ENCODE measurements around the gene SCAMP4. TPM values are rescaled to one million over a fixed set of nuclear protein-coding genes. Genes with fewer than 3 reads are reported as not detected.

Gene SCAMP4
- total RNA-seq, 1 experiment from 2014 or later: 69.0 TPM

- H3K9me3 ChIP-seq (ENCODE audit: control insufficient read depth, low read depth, low read length): no peaks in the 10 kb centered on the region
- no peaks in the 10 kb centered on the region for H3K4me1 Mint-ChIP-seq
- H3K79me1 ChIP-seq (ENCODE audit: insufficient read depth, low read depth, low read length, poor library complexity, severe bottlenecking): no peaks in the 10 kb centered on the region
- H3K56ac ChIP-seq (ENCODE audit: insufficient read length, low read depth, low read length): no peak overlapping the region
- H4K5ac ChIP-seq (ENCODE audit: insufficient read length, low read depth, low read length): no peak overlapping the region
- H2BK15ac ChIP-seq (ENCODE audit: low read depth, low read length): no peak overlapping the region
- no peak overlapping the region for H4K8ac ChIP-seq (replicated peaks; ENCODE audit: insufficient read length, low read depth, low read length)
- H3K23ac ChIP-seq (ENCODE audit: insufficient read length, low read depth, low read length): no peak overlapping the region
- H3K4me2 ChIP-seq (ENCODE audit: insufficient read depth, insufficient read length, low read length): no peak overlapping the region
- no peak overlapping the region for H3K14ac ChIP-seq (ENCODE audit: insufficient read depth, low read length)
- no peaks in the 10 kb centered on the region for H3K79me2 ChIP-seq (ENCODE audit: insufficient read depth, low read length)
- H3K9me3 Mint-ChIP-seq: no peaks in the 10 kb centered on the region
- no peak overlapping the region for H2AK5ac ChIP-seq (ENCODE audit: insufficient read length, low read length)
- H2AFZ ChIP-seq (ENCODE audit: low read length): no peak overlapping the region
- H3K4ac ChIP-seq (ENCODE audit: low read depth, low read length): no peak overlapping the region
- no peak overlapping the region for H3K18ac ChIP-seq (ENCODE audit: insufficient read length, low read depth, low read length)
- H2BK20ac ChIP-seq (ENCODE audit: low read depth, low read length, poor library complexity, severe bottlenecking): no peak overlapping the region
- H2BK120ac ChIP-seq (ENCODE audit: low read depth, low read length, poor library complexity, severe bottlenecking): no peak overlapping the region
- H3K27me3 Mint-ChIP-seq (ENCODE audit: low read depth): peaks cover 7% of the 10 kb centered on the region
- H2BK12ac ChIP-seq (ENCODE audit: insufficient read length, low read depth, low read length): no peak overlapping the region
- no peak overlapping the region for H3T11ph ChIP-seq (ENCODE audit: low read length)
- no peak overlapping the region for H3K27ac Mint-ChIP-seq
- no peaks in the 10 kb centered on the region; the same call in 1 of the 2 replicates for H3K4me1 ChIP-seq (ENCODE audit: insufficient read depth, low read length)
- TF ChIP-seq CTCF (conservative IDR thresholded peaks at IDR 0.05): no peak
- no peak overlapping the region for H3K9ac ChIP-seq (ENCODE audit: extremely low read depth, insufficient read length, low read length)
- no peaks in the 10 kb centered on the region for H3K23me2 ChIP-seq (ENCODE audit: insufficient read length, low read depth, low read length, poor library complexity, severe bottlenecking)
- H4K20me1 ChIP-seq (ENCODE audit: control insufficient read depth, insufficient read depth, insufficient read length): no peaks in the 10 kb centered on the region
- H4K91ac ChIP-seq (ENCODE audit: insufficient read length, low read depth, low read length): no peak overlapping the region
- no peak overlapping the region for H2BK5ac ChIP-seq (ENCODE audit: insufficient read length, low read length)
- H3K27me3 ChIP-seq (ENCODE audit: insufficient read depth, low read length): no peaks in the 10 kb centered on the region
- WGBS (ENCODE audit: extremely low coverage, insufficient read length, low lambda C conversion rate): no CpG with 5 or more reads among the region's 8 CpGs
- H3K4me3 Mint-ChIP-seq: no peak overlapping the region
- H3K27ac ChIP-seq (ENCODE audit: insufficient read length, low read depth, low read length): no peak overlapping the region
- H3K36me3 Mint-ChIP-seq (ENCODE audit: insufficient read depth in 1 of 3, low read depth in 3 of 3): peaks cover 9 to 65% (median 48%) of the 10 kb centered on the region in 3 experiments; a peak in 6 of 7 replicates
- no peak for DNase-seq
Measured at GRCh38 chr19:1923319-1923718, 18.1 kb downstream of the SCAMP4 start.

Measured in H9 (cell line).